K562 (cell line): ENCODE measurements around the gene RAB5A. TPM values are rescaled to one million over a fixed set of nuclear protein-coding genes. Genes with fewer than 3 reads are reported as not detected.
A peak's percentile ranks its signal among the peaks of the same experiment; 100 is the strongest.

ENCODE experiments used
- HNRNPK ChIP-seq: fragments of 200-400 bp; formaldehyde crosslinking; IDR thresholded peaks from one replicate; pipeline ENCODE4 v1.6.1; 2018; ENCODE audit warnings: mild to moderate bottlenecking, low read depth, low read length; ENCODE audit not compliant: poor library complexity, severe bottlenecking
- MAX ChIP-seq: sonication (generic); formaldehyde crosslinking; IDR thresholded peaks from 2 replicates; pipeline ENCODE4 v1.9.0; 2022; ENCODE audit warnings: mild to moderate bottlenecking, missing genetic modification reagents
- MBD1 ChIP-seq: fragments of 250-450 bp; sonication (Bioruptor Pico); IDR thresholded peaks from 2 replicates; pipeline ENCODE4 v1.8.0; 2022; ENCODE audit warnings: inconsistent platforms
- NCOA4 ChIP-seq: fragments of 450-650 bp; IDR thresholded peaks from 2 replicates; pipeline ENCODE4 v1.6.1; 2018; ENCODE audit warnings: mild to moderate bottlenecking; ENCODE audit not compliant: partially characterized antibody
- NFIX ChIP-seq: fragments of 250-450 bp; sonication (Bioruptor Pico); IDR thresholded peaks from 2 replicates; pipeline ENCODE4 v1.4.0; 2020; ENCODE audit warnings: low read depth, mild to moderate bottlenecking, moderate library complexity
- NR1H2 ChIP-seq: sonication (generic); formaldehyde crosslinking; IDR thresholded peaks from 2 replicates; pipeline ENCODE4 v1.4.0; 2020; ENCODE audit warnings: mild to moderate bottlenecking, missing genetic modification reagents
- SIX5 ChIP-seq, 2 experiments: IDR thresholded peaks; 2 replicates each; pipeline ENCODE4 v1.6.1; 2011; ENCODE audit warnings: low read length in 2 of 2, borderline replicate concordance in 1 of 2, low read depth in 1 of 2, mild to moderate bottlenecking in 1 of 2, moderate library complexity in 1 of 2; ENCODE audit not compliant: insufficient read depth in 1 of 2
- TBL1XR1 ChIP-seq, 2 experiments: IDR thresholded peaks; 2 replicates each; pipeline ENCODE4 v1.6.1; 2012; ENCODE audit warnings: improper control_type of control experiment in 2 of 2, low read length in 2 of 2, mild to moderate bottlenecking in 1 of 2
- ZBTB11 ChIP-seq, 3 experiments: fragments of 200-800 bp in 1 of 3; fragments of 250-450 bp in 1 of 3; fragments of 450-650 bp in 1 of 3; sonication (Bioruptor Pico) in 1 of 3; sonication (Bioruptor generic) in 1 of 3; formaldehyde crosslinking in 1 of 3; IDR thresholded peaks; 2 replicates each; pipeline versions ENCODE4 v1.6.1 to v1.8.0; 2016 to 2022; ENCODE audit warnings: mild to moderate bottlenecking in 2 of 3, missing genetic modification characterization in 2 of 3, missing compliant biosample characterization in 1 of 3, moderate library complexity in 1 of 3
- ZFP1 ChIP-seq: fragments of 450-650 bp; formaldehyde crosslinking; IDR thresholded peaks from 2 replicates; pipeline ENCODE4 v1.4.0; 2020; ENCODE audit warnings: mild to moderate bottlenecking, mixed read lengths
- ZNF280A ChIP-seq: fragments of 450-650 bp; IDR thresholded peaks from 2 replicates; pipeline ENCODE4 v1.6.1; 2018; ENCODE audit warnings: mild to moderate bottlenecking, low read depth; ENCODE audit not compliant: partially characterized antibody
- ZNF311 ChIP-seq: fragments of 250-450 bp; sonication (Bioruptor Pico); IDR thresholded peaks from 2 replicates; pipeline ENCODE4 v1.4.0; 2020; ENCODE audit warnings: mild to moderate bottlenecking, moderate library complexity
- ZNF324 ChIP-seq: fragments of 250-450 bp; sonication (Bioruptor Pico); IDR thresholded peaks from 2 replicates; pipeline ENCODE4 v1.4.0; 2020; ENCODE audit warnings: mild to moderate bottlenecking
- ZNF551 ChIP-seq: fragments of 250-450 bp; sonication (Bioruptor Pico); IDR thresholded peaks from 2 replicates; pipeline ENCODE4 v1.5.0; 2021; ENCODE audit warnings: mild to moderate bottlenecking, moderate library complexity
- ZNF707 ChIP-seq: fragments of 250-450 bp; sonication (Bioruptor Pico); conservative IDR thresholded peaks from 2 replicates; pipeline ENCODE4 v1.8.0; 2022; ENCODE audit warnings: inconsistent platforms, mild to moderate bottlenecking, moderate library complexity
- ZNF740 ChIP-seq, 3 experiments: fragments of 200-800 bp in 1 of 3; sonication (Bioruptor generic) in 1 of 3; sonication (generic) in 1 of 3; formaldehyde crosslinking in 1 of 3; IDR thresholded peaks; 2 replicates each; pipeline versions ENCODE4 v1.6.1 to v1.8.0; 2016 to 2022; ENCODE audit warnings: mild to moderate bottlenecking in 2 of 3, missing compliant biosample characterization in 2 of 3, missing genetic modification characterization in 2 of 3, missing genetic modification reagents in 1 of 3
- polyA plus RNA-seq, 8 experiments: library from polyadenylated mRNA; depleted of rRNA in 4 of 8; stranded (reverse) in 5 of 8; unstranded in 3 of 8; fragments of >200 nt; fragmentation: Nextera tagmentation in 2 of 8; fragmentation: Illumina TruSeq in 1 of 8; extraction: Ambion mirVana in 2 of 8; extraction: Trizol in 1 of 8; gene quantifications; 2 replicates each; pipeline versions ENCODE4 v1.2.1 to v1.2.3, GENCODE V29; 2011 to 2014; ENCODE audit warnings: inconsistent platforms in 1 of 8, missing spikeins in 1 of 8
- total RNA-seq, 7 experiments: library from RNA; depleted of rRNA in 6 of 7; stranded (reverse); fragments of >200 nt in 6 of 7; fragmentation: Illumina TruSeq in 2 of 7; extraction: Trizol in 2 of 7; gene quantifications; 2 replicates each; pipeline versions ENCODE4 v1.2.1 to v1.2.3, GENCODE V29; 2011 to 2021; ENCODE audit warnings: low replicate concordance in 1 of 7

RAB5A gene
- total and polyA plus RNA-seq, 9 of the 15 experiments (the other 6 are each of a cell fraction or from before 2014, with no cell fraction given): 28.3 to 64.2 (median 49.0) TPM

- TF ChIP-seq ZNF324 (no peak), ZNF311 (no peak), MAX (CRISPR knock-in tag) (no peak), ZBTB11 (CRISPR knock-in tag; IDR thresholded peaks at IDR 0.05) (no peak), ZNF740 (CRISPR knock-in tag; IDR thresholded peaks at IDR 0.05) (no peak), ZNF740 (tag; IDR thresholded peaks at IDR 0.05) (no peak), NR1H2 (CRISPR knock-in tag) (no peak), ZNF551 (no peak), TBL1XR1 (IDR thresholded peaks at IDR 0.05; ENCODE audit: low read length in 2 of 2) (no peak), NCOA4 (peak; percentile 91), SIX5 (IDR thresholded peaks at IDR 0.05; ENCODE audit: borderline replicate concordance in 1 of 2, insufficient read depth in 1 of 2, low read depth in 1 of 2, low read length in 2 of 2) (no peak), ZFP1 (CRISPR knock-in tag) (no peak), ZNF280A (no peak), ZNF707 (CRISPR knock-in tag) (no peak), HNRNPK (no peak), MBD1 (CRISPR knock-in tag) (no peak), NFIX (no peak)
Measured at GRCh38 chr3:19934098-19934566, 12.8 kb upstream of the RAB5A start, which contains the start of gene EFHB (continued).
